Stimulated activated CD8-positive, alpha-beta memory T cell treated with anti-CD3 and anti-CD28 coated beads, Interleukin-2, amount 100 ng/mL, for 48 hours (primary cell): Measurements from ENCODE around the gene BAHD1.

ENCODE experiments used
- DNase-seq, 2 donors: peaks; one replicate each; pipeline ENCODE4 v3.0.0-alpha.2; 2020; ENCODE audit warnings: low read depth in 2 of 2

BAHD1 gene

DNA sequence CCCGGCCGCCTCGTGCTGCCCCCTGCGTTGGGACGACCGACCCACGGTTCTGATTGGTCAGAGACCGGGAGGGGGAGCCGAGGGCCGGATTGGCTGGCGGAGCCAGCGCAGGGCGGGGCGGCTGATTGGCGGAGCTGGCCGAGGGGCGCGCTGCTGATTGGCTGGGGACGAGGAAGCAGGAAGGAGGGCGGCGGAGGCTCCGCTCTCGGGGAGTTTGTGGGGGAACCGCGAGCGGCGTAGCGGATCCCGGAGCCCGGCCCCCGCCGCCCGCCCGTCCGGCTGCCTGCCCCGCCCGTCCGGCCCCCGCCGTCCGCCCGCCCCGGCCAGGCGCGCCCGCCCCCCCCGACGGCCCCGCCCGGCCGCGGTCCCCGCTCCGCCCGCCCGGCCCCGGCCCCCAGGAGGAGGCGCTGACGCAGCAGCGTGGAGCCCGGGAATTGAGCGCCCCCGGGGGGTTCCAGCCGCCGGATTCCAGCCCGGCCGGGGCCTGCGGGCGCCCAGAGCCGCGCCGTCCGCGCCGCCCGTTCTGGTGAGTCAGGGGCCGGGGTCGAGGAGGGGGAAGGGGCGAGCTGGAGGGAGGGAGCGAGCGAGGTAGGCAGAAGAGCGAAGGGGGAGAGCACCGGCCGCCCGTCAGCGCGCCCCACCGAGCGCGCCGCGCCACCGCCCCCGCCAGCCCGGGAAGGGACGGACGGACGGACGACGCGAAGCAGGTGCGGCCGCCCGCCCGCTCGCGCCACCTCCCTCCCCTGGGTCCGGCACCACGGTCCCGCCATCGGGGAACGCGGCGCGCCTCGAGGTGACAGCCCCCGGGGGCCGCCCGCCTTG, at the start of gene BAHD1:
TSS of gene BAHD1 (plus strand) at position 211 of the 822 bp plus-strand sequence. CDS start 17,512 bp downstream, outside the sequence.
- peak; percentile 95 to 96 for DNase-seq

DNA sequence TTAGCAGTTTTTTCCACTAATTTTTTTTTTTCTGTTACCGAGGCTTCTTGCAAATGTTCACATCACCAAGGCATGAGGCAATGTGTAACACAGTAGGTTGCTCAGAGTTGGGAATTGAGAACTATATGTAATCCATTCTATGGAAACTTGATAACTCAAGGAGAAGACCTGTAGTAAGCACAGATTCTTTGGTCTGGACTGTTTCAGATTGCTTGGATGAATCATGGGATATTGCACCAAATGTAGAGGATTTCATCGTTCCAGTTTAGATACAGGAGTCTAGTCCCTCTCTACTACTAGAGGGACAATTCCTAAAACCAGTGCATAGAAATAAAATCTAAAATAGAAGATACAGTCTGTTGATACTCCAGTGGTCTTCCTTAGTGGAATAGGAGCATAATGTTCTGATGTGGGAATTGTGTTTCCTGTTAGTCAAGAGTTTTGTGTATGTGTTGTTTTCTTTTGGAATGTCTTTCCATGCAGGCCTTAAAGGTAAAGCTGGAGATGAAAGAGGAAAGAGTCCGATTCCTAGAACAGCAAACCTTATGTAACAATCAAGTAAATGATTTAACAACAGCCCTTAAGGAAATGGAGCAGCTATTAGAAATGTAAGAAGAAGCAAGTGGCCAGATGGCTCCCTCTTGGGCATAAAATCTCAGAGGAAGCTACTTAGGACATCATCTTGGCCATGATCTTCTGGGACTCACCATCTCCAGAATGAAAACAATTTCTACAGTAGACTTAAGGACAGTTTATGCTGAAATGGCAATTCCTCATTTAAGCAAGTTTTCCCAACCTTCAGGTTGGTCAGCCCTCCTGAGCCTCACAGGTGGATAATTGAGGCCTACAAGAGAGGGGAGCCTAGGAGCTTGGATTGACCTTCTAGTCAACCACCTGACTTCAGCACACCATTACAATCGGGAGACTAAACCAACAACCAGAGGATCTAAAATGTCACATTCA, 47.5 kb upstream of the BAHD1 start:
- DNase-seq: no peak

DNA sequence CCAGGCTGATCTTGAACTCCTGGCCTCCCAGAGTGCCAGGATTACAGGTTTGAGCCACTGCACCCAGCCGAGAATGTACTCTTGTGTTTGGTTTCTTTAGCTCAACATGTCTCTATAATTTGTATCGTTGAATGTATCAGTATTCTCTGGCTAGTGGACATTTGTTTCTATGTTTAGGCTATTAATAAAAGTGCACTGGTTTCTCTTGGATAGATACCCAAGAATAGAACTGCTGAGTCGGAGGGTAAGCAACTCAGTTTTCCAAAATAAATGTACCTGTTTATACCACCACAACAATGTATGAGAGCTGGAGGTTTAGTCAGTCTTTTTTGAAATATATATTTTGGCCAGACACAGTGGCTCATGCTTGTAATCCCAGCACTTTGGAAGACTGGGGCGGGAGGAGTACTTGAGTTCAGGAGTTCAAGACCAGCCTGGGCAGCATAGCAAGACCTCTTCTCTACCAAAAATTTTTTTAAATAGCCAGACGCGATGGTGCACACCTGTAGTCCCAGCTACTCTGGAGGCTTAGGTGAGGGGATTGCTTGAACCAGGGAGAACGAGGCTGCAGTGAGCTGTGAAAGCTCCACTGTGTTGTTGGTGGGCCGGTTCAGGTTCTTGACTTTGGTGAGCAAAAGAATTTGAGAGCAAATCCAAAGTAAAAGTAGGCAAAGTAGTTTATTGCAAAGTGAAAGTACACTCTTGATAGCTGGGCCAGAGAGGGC, 42.9 kb upstream of the BAHD1 start:
- DNase-seq: no peak

DNA sequence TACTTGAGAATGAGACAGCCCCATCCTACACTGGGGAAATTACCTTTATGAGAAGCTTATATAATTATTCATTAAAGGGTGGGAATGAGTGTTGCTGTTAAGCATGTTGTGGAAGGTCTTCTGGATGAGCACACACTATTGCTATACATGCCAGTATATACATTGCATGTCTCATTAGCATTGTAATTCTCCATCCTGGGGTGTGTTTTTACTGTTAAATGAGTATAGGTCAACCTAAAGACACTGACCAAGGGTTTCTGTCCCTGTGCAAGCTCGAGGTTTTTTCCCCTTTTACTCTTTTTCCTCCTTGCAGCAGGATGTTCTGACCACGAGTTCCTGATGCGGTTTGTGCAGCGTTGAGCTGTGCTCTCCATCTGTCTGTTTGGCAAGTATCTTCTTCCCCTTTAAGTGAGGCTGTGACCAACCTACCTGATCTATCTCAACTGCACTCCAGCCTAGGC, 42.3 kb upstream of the BAHD1 start:
- no peak for DNase-seq

DNA sequence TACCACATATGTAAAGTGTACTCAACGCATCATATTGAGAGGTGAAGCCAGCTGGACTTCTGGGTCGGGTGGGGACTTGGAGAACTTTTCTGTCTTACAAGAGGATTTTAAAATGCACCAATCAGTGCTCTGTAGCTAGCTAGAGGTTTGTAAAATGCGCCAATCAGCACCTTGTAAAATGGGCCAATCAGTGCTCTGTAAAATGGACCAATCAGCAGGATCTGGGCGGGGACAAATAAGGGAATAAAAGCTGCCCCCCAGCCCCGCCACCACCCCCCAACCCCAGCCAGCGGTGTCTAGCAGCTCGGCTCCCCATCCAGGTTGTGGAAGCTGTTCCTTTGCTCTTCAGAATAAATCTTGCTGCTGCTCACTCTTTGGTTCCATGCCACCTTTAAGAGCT, 41.4 kb upstream of the BAHD1 start:
- no peak for DNase-seq

DNA sequence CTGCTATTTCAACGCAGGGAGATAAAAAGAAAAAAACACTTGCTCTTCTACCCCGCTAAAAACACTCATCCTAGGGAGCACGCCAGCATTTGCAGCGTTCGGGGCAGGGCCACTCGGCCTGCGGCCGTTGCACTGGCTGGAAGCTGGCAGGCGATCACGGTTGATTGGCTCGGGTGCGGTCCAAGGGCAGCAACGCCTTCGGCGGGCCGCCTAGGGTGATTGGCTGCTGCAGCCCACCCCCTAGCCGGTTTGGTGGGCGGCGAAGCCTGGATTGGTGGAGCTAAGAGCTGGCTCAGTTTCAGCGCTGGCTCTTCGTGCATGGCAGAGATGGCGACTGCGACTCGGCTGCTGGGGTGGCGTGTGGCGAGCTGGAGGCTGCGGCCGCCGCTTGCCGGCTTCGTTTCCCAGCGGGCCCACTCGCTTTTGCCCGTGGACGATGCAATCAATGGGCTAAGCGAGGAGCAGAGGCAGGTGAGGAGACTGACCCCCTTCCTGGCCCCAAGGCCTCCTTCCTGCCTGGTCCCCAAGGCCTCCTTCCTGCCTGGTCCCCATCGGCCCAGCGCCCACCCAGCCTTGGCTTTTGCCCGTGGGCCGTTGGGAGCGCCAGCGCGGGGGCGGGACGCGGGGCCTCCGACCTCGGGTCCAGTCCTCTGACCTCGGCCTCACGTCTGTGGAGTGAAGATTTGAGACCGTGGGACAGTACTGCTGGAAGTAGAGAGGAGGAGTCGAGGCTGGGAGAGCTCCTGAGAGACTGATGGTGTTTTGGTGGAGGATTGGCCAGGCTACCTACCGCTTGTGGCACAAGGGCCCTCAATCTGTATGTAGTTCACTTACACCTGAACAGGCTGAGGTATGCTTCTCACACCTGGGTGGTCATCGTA, 35.0 kb upstream of the BAHD1 start, which contains the start of gene IVD:
TSS of gene IVD (plus strand) at position 295 of the 881 bp plus-strand sequence. CDS start at position 328, 33 bp downstream.
- peak; percentile 88 to 92 for DNase-seq

DNA sequence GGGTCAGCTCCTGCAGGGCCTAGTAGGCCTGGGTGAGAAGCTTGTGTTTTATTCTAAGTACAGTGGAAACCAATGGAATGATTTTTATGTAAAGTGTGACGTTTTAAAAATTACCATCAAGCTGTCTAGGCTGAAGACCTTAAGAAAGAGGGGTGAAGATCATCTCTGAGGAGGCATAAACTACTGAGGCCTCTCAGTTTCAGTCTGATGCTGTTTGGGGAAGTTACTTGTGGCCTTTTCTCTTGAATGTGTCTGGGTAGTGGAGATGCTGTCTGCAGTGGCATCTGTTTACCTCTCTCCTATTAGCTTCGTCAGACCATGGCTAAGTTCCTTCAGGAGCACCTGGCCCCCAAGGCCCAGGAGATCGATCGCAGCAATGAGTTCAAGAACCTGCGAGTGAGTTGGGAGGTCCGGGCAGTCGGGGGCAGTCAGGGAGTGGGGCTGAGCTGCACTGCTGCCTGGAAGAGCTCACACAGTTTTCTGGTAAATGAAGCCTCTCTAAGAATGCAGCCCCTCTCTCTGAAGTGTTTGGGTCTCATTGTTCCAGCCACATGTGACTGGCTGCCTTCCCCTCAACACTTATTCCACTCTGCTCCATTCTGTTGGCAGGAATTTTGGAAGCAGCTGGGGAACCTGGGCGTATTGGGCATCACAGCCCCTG, 33.3 kb upstream of the BAHD1 start:
- no peak for DNase-seq

DNA sequence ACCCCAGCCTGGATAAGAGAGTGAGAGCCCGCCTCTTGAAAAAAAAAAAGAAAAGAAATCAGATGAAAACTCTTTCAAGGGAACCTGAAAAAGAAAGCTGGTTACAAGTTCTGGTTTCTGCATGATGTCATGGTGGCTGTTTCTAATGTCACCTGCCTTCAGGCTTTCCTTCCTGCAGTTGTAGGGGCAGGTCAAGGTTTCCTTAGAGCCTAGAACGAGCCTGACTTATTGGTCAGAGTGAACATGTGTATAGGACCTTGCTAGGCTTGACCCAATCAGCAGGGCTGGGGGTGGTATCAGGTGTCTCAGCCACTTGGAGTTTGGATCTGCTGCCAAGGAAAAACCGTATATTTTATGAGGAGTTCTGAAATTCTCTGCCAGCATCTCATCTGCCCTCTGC, 31.4 kb upstream of the BAHD1 start:
- no peak for DNase-seq

DNA sequence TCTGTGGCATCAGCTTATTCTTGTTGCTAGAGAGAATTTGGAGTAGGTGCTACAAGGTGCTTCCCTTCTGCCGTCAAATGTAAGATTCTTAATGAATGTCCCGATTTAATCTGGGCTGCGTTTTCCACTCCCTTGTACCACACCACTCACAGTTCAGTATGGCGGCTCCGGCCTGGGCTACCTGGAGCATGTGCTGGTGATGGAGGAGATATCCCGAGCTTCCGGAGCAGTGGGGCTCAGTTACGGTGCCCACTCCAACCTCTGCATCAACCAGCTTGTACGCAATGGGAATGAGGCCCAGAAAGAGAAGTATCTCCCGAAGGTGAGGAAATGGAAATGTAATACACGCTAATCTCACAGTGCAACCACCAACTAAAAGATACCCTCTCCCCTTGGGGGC, 30.3 kb upstream of the BAHD1 start:
- DNase-seq: no peak

DNA sequence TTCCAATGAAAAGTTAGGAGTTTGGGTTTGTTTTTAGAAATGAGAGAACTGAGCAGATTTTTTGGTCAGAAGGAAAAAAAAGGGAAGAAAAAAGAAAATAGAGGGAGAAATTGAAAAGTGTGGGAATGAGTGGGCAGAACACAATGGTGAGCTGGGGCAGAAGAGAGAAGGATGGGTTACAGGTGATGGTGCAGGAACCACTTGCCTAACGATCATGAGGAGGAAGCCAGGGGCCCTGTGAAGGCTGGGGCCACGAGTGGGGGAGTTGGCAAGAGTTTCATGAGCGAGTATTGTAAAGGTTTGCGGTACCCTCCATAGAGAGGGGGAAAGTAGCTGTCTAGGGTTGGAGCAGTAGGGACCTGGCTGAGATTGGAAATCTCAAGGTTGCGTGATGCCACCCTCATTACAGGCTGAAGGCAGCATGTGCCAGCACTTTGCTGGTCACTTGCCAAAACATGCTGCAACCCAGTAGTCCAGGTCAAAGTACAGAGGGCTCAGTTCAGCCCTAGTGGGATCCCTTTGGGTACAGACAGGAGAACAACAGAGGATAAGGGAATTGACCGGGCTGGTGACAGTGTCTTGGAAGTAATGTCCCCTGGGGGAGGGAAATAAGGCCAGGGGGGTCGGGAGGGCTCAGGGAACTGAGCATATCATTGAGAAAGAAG, 28.5 kb upstream of the BAHD1 start:
- DNase-seq: no peak

DNA sequence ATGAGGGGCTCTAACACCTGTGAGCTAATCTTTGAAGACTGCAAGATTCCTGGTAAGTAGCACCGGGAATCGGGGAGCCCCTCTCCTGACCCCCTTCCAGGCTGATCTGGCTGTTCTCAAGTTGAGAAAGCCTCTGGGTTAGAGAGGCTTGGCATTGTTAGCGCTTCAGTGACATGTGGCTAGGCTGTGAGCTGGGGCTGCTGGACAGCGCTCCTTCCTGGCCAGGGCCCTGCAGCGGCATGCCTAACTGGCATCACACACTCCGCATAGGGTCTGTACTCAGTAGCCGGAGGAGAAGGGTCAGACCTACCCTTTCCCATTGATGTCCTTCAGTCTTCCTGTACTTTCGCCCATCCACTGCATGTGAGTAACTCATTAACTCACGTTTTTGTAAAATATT, 27.7 kb upstream of the BAHD1 start:
- no peak for DNase-seq

DNA sequence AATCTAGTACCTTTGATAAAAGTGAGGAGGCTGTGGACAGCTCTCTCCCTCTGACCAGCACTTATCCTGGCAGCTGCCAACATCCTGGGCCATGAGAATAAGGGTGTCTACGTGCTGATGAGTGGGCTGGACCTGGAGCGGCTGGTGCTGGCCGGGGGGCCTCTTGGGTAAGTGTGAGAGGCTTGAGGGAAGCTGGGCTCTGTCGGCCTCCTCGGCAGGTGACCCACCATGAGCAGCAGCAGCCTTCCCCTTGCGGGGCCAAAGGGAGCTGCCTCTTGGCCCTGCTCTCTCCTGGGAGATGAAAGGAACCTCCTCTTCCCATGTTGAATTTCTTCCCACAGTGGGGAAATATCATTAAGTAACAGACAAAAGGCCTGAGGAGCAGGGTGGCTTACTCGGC, 25.9 kb upstream of the BAHD1 start:
- no peak for DNase-seq

DNA sequence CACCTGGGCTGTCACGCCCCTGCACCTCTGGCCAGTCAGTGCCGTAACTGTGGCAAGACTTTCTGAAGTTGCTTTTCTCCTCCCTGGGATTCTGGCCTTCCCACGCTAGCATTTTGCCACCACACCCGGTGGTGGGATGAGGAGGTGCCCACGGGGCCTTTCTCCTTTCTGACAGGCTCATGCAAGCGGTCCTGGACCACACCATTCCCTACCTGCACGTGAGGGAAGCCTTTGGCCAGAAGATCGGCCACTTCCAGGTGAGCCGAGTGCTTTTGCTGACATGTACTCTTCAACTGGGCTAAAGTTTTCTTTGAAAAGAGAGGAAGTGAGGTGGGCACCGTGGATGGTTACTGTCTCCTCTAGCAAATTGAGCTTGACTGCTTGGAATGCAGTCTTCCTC, 25.5 kb upstream of the BAHD1 start:
- DNase-seq: no peak

DNA sequence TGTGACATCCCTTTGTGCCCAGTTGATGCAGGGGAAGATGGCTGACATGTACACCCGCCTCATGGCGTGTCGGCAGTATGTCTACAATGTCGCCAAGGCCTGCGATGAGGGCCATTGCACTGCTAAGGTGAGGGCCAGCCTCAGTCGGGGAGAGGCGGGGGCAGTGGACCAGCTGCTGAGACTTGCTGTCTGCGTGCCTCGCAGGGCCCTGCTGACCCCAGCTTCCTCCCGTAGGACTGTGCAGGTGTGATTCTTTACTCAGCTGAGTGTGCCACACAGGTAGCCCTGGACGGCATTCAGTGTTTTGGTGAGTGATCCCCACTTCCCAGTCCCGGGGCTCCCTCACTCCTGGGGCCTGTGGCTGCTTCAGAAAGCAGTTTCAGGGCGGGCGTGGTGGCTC, 24.7 kb upstream of the BAHD1 start:
- DNase-seq: no peak

DNA sequence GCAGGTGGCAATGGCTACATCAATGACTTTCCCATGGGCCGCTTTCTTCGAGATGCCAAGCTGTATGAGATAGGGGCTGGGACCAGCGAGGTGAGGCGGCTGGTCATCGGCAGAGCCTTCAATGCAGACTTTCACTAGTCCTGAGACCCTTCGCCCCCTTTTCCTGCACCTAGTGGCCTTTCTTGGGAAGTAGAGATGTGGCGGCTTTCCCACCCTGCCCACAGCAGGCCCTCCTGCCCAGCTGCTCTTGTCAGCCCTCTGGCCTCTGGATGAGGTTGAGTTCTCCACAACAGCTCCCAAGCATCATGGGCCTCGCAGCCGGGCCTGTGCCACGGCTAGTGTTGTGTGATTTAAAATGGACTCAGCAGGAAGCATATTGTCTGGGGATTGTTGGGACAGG, 22.6 kb upstream of the BAHD1 start:
- no peak for DNase-seq

DNA sequence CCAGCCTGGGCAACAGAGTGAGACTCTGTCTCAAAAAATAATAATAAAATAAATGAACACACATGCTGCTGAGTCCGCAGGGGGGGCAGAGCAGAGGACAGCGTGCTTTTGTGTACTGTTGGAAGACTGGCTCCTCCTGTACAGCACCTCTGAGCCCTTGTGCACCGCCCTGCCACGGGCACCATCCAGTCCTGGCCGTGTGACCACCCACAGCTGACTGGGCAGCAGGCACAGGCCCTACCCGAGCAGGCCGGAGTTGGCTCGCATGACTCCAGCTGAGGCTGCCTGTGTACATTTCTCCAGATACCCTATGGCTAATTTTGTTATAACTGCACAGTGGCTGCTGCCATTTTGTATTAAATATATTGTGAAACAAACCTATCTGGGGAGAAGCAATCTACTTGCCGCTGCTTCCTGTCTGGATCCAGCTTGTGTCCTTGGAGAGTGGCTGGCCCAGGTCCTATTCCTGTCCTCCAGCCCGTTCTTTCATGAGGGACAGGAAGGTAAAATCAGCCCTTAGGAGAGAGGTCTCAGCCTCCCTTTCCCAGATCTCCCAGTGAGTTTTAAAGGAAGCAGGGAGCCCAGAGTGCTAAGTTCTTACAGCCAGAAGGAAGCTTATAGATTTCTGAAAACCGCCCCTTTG, 20.6 kb upstream of the BAHD1 start:
- no peak for DNase-seq

DNA sequence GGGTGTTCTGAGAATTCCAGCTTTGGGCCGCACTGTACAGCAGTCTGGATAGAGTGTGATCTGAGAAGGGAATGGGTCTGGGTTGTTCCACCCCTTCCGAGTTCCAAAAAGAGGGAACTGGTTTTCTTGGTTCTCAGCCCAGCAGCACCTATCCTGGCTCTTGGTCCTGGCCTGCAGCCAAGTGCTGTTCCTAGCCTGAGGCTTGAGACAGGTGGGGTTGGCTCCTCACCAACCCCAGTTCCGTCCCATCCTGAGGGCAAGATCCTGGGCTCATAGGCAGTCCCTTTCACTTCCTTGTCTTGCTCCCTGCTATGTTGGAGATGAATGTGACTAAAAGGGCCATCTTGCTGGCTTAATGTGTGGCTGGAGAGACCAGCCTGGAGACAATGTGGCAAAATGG, 20.0 kb upstream of the BAHD1 start:
- no peak for DNase-seq

DNA sequence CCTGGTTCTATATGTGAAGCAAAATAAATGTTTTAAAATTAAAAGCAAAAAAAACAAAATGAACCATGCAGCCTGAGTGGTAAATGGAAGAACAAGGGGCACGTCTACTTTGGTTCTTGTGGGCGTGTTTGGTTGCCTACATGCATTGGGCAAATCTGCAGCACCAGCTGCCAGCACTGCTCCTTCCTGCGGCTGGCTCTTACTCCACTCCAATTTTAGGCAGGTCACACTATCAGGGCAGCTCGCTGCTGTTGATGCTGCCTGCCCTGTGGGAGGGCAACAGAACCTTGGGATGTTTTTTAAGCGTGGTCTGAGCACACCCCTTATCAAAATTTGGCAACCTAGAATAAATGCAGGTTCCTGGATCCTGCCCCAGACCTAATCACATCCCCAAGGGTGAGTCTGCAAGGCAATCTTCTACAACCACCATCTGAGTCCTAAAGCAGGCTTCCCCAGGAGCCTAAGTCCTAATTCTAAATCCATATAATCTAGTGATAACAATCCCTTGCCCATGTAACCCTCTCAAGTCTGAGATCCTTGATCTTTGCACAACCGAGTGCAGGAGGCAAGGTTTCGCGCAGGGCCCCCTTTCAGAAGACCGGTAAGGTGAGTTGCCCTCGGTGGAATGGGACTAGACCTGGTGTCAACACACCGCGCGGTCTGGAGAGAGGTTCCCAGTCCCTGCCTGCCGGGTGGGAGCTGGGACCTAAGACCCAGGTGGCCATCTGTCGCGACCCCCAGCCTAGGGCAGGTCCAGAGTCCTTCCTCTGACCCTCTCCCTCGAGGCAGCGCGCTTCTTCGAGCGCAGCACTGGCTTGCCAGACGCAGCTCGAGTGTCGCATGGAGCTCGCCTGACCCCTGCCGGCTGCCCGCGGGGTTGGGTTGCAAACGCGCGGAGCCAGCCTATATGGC, 19.3 kb upstream of the BAHD1 start:
- peak; percentile 77 to 78 for DNase-seq
